Lower leg skin (tissue), 4 donors: ENCODE results near the gene NINJ2. TPM values are rescaled to one million over a fixed set of nuclear protein-coding genes. Genes with fewer than 3 reads are reported as not detected.

ENCODE experiments used
- DNase-seq, 2 donors: peaks; one replicate each; pipeline ENCODE4 v3.0.0-alpha.2; 2019; ENCODE audit warnings: low spot score in 2 of 2
- H3K4me3 ChIP-seq: fragments of 200-600 bp; sonication (generic); 2 replicates; pipeline ENCODE4 v1.5.1; 2017; ENCODE audit warnings: mild to moderate bottlenecking, low read depth; ENCODE audit not compliant: poor library complexity, severe bottlenecking
- POLR2A ChIP-seq, 2 donors: fragments of 450-650 bp; IDR thresholded peaks; one replicate each; pipeline ENCODE4 v1.6.1; 2016 to 2017; ENCODE audit warnings: antibody characterized with exemption in 2 of 2, mild to moderate bottlenecking in 1 of 2, moderate library complexity in 1 of 2
- WGBS, 2 donors: methylation state at CpG; one replicate each; pipeline ENCODE4 v1.1.5; 2018; 5-methylcytosine and 5-hydroxymethylcytosine counted together
- intact Hi-C: fragments of 100-400 bp; cut with DNase I; formaldehyde crosslinking; loops from one replicate; pipeline ENCODE4 v1.15.0; 2023; ENCODE audit warnings: low total_unique reads
- total RNA-seq, 4 donors: library from RNA; depleted of rRNA; stranded (reverse); fragments of >200 nt; gene quantifications; one replicate each; pipeline ENCODE4 v1.1.0, GENCODE V29; 2016
- TF ChIP-seq, protein P1 (sequence below), 3 donors: fragments of 450-650 bp; IDR thresholded peaks; one replicate each; pipeline ENCODE4 v1.5.1; 2016; ENCODE audit warnings: antibody characterized with exemption in 3 of 3, mild to moderate bottlenecking in 3 of 3, moderate library complexity in 2 of 3

Gene NINJ2
- total RNA-seq, 4 donors from 2014 or later: 4.5 to 30.8 (median 11.5) TPM

DNA sequence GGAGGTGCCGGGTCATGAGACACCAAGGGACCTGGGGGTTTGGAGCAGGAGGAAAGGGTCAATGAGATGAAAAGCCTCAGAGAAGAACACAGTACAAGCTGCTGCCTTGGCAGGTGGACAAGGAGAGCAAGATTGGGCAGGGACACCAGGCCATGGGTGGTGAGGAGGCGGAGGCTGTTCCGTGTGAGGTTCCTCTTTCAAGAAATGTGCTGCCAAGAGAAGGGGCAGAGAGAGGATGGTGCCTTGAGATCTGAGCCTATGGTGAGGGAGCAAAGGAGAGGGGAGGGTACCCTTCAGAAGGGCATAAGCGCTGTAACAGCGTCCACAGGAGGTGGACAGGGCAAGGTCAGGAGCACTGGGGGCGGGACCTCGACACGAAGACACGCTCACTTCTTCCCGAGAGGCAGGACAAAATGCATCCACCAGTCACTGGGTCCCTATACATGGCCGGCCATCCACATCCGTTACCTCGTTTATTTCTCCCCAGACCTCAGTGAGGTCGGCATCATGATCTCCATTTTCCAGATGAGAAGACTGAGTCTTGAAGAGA lies 103.3 kb downstream of the NINJ2 start:
- no peak for DNase-seq
- intact Hi-C loops: loop anchor here (10.0 kb wide), 2 partner anchors 395 to 1025 kb away; no protein-coding TSS in a partner anchor
- H3K4me3 ChIP-seq: no peak overlapping the region
- WGBS, 2 donors: 65 to 80% methylated on average over 14 of the region's 14 CpGs
- TF ChIP-seq, protein P1, sequence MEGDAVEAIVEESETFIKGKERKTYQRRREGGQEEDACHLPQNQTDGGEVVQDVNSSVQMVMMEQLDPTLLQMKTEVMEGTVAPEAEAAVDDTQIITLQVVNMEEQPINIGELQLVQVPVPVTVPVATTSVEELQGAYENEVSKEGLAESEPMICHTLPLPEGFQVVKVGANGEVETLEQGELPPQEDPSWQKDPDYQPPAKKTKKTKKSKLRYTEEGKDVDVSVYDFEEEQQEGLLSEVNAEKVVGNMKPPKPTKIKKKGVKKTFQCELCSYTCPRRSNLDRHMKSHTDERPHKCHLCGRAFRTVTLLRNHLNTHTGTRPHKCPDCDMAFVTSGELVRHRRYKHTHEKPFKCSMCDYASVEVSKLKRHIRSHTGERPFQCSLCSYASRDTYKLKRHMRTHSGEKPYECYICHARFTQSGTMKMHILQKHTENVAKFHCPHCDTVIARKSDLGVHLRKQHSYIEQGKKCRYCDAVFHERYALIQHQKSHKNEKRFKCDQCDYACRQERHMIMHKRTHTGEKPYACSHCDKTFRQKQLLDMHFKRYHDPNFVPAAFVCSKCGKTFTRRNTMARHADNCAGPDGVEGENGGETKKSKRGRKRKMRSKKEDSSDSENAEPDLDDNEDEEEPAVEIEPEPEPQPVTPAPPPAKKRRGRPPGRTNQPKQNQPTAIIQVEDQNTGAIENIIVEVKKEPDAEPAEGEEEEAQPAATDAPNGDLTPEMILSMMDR (IDR thresholded peaks at IDR 0.05): no peak
- TF ChIP-seq POLR2A (IDR thresholded peaks at IDR 0.05): no peak

DNA sequence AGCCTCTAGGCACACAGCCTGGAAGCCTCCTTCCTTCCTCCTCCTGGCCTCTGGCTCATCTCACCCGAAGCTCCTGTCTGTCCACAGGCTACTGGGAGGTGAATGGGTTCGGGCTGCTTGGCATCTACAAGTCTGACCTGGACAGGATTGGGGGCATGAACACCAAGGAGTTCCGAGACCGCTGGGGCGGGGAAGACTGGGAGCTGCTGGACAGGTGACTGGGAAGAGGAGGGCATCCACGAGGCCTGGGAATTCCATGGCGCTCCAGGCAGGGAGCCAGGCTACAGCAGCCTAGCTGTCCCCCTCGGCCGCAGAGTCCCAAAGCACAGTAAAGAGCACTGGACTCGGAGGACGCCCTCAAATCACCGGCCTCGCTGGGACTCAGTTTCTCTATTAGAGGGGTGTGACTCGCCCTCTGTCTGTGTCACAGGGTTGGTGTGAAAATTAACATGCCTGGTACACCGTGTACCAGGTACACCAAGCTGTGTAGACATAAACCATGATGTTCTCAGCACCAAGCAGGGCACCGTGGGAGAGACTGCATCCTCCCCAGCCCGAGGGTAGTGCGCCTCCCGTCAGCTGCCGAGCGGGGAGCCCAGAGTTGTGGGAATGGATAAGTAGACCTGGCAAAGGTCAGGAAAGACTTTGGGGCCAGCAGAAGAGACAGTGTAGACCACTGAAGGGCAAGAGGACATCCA lies 103.9 kb downstream of the NINJ2 start:
- 58 to 77% methylated on average over 15 to 21 of the region's 21 CpGs for WGBS, 2 donors
- no peak for TF ChIP-seq POLR2A (IDR thresholded peaks at IDR 0.05)
- TF ChIP-seq, protein P1 (IDR thresholded peaks at IDR 0.05): no peak

DNA sequence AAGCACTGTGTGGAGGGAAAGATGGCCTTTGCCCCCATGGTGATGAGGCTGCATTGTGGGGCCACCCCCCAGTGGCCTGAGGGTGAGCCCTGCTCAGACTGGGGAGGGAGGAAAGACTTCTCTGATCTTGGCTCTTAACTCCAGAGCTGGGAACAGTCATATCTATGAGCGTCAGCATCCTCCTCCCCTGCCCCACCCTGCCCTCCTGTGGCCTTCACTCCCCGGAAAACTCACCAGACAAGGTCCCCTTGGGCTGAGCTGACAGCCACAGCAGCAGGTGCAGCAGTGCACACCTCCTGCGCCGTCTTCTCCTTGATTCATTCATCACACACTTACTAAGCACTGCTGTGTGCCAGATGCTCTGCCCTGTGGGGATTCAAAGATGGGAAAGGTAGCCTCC lies 104.7 kb downstream of the NINJ2 start:
- no peak for TF ChIP-seq POLR2A (IDR thresholded peaks at IDR 0.05)
- TF ChIP-seq, protein P1 (IDR thresholded peaks at IDR 0.05): no peak
- intact Hi-C loops: no loop called here
- 51 to 60% methylated on average over 4 of the region's 4 CpGs for WGBS, 2 donors
- H3K4me3 ChIP-seq: no peak overlapping the region
- no peak for DNase-seq

More for the DNA sequence above, 103.9 kb downstream of the NINJ2 start:
- intact Hi-C loops: no loop called here
- no peak for DNase-seq
- no peak overlapping the region for H3K4me3 ChIP-seq

DNA sequence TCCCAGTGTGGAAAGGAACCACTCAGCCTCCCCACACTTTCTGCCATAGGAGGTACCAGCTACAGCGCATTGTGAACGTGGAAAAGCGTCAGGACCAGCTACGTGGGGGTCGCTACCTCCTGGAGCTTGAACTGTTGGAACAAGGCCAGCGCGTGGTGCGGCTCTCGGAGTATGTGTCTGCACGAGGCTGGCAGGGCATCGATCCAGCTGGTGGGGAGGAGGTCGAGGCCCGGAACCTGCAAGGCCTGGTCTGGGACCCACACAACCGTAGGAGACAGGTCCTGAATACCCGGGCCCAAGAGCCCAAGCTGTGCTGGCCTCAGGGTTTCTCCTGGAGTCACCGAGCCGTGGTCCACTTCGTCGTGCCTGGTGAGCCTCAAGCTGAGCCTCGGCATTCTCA lies 106.7 kb downstream of the NINJ2 start:
- DNase-seq: no peak
- intact Hi-C loops: no loop called here
- 89 to 93% methylated on average over 20 of the region's 20 CpGs for WGBS, 2 donors
- no peak for TF ChIP-seq POLR2A (IDR thresholded peaks at IDR 0.05)
- TF ChIP-seq, protein P1 (IDR thresholded peaks at IDR 0.05): no peak
- no peak overlapping the region for H3K4me3 ChIP-seq

DNA sequence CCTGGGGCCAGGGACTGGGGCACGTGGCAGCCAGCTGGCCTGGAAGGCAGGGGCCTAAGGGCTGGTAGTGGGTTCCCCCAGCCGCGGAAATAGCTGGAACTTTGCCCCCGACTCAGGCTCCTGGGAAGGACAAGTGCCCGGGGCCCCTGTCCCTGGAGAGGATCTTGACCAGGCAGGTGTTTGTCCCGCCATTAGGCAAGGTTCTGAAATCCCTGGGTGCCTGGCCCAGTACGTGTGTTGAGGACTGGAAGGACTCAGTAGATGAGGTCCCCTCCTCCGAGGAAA lies 109.3 kb downstream of the NINJ2 start:
- no peak overlapping the region for H3K4me3 ChIP-seq
- WGBS, 2 donors: 85 to 90% methylated on average over 8 of the region's 8 CpGs
- no peak for TF ChIP-seq POLR2A (IDR thresholded peaks at IDR 0.05)
- TF ChIP-seq, protein P1 (IDR thresholded peaks at IDR 0.05): no peak
- intact Hi-C loops: no loop called here
- DNase-seq: no peak
